OCI-LY7 (cell line): ENCODE data around the gene TMEM255B.

ENCODE experiments used
- CTCF ChIP-seq: fragments of 200-600 bp; sonication (generic); conservative IDR thresholded peaks from 2 replicates; pipeline ENCODE4 v1.5.1; 2014; ENCODE audit warnings: mild to moderate bottlenecking, antibody characterized with exemption, low read length, moderate library complexity, mixed read lengths
- EZH2phosphoT487 ChIP-seq: fragments of 200-600 bp; sonication (generic); IDR thresholded peaks from 2 replicates; pipeline ENCODE4 v1.6.1; 2018; ENCODE audit warnings: low read depth, borderline replicate concordance, mild to moderate bottlenecking, mixed run types, antibody characterized with exemption, low read length, moderate library complexity, mixed read lengths

- TF ChIP-seq CTCF: no peak
- no peak for TF ChIP-seq EZH2phosphoT487
Measured at GRCh38 chr13:113828282-113828825, 69.3 kb downstream of the TMEM255B start.
